Anterior cingulate cortex (tissue), 58 donors: ENCODE measurements around the gene UBFD1.
"Not testable (repeated sequence)": the region's sequence is repeated elsewhere in the genome, so short reads cannot be mapped to it uniquely, and the experiment has no call there.

ENCODE experiments used
- DNase-seq, 58 donors: peaks; one replicate each; lab custom pipeline; 2025; lab: John Stamatoyannopoulos, UW

The UBFD1 gene

DNA sequence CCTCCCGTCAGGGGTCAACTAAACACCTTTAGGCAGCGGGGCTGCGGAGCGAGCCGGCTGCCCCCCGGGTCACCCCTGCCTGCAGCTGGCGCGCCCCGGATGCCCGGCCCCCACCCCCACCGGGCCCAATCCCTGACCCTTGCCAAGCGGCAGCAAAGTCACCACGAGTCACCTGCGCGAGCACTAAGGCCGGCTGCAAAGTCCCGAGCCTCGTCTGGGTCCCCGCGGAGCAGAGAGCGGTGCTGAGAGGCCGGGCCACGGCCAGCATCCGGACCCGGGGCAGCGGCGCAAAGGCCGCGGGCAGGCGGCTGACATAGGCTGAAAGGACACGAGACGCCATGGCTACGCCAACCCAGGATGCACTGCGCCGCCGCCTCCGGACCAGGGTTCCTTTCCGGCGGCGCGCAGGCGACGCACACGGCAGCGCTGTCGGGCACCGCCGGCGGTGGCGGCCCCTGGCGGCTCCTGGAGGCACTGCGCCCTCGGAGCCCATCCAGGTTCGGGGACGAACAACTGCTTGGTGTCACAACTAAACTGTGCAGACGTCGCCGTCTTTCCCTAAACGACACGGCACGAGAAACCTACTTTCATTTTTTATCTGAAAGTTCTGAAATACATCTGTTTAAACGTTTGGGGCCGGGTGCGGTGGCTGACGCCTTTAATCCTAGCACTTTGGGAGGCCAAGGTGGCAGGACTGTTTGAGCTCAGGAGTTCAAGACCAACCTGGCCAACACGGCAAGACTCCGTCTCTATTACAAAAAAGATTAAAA lies 38.6 kb downstream of the UBFD1 start, which contains the start of gene NDUFAB1:
NDUFAB1 (minus strand) TSS at position 366 of the 770 bp plus-strand sequence; CDS start at position 340, 26 bp downstream.
- DNase-seq = peak; percentile 21 to 91 (median 80)

DNA sequence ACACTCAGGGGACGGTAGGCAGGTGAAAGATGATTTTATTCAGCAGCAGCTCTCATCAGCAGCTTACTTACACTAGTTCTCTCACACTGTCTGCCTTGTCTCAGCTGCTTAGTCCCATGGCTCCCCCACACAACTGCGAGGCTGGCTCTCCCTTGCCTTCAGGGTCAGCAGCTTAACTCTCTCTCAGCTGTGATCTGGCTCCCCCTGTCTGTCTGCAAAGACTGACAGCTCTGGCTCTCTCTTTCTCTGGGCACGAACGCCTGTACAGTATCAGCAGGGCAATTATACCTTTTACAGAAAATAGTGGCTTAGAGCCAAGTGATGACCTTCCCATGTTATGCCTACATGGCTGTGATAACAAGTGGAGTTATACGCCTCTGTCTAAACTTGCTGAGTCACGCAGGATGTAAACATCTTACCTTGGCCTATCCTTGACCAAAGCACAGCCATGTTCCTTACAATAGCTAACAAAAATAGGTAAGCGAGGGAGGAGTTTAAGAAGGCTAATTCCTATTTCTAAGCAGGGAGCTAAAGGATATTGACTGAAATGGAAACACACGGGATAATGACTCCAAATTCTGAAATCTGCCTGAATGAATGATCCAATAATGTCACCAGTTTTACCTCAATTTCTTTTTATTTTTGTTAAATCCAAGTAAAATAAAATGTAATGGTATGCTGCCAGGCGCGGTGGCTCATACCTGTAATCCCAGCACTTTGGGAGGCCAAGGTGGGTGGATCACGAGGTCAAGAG lies 39.7 kb downstream of the UBFD1 start:
- DNase-seq = peak in 1 of 58 donors; percentile 37

DNA sequence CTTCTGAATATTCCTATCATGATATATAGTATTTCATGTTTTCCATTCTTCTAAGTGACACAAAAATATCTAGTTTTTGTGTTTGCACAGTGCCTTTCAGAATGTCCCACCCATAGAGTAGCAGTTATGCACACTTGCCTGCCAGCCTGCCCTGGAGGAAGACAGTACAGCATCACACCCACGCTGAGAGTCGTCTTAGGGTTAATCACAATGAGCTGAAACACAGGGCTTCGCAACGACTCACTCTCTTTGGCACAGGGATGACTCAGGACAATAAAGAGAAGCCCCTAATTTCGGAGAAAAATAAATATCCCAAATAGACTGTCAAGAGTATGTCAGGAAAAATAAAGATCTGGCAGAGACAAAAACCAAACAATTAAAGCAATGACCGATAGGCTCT lies 50.2 kb downstream of the UBFD1 start:
- DNase-seq = no peak

DNA sequence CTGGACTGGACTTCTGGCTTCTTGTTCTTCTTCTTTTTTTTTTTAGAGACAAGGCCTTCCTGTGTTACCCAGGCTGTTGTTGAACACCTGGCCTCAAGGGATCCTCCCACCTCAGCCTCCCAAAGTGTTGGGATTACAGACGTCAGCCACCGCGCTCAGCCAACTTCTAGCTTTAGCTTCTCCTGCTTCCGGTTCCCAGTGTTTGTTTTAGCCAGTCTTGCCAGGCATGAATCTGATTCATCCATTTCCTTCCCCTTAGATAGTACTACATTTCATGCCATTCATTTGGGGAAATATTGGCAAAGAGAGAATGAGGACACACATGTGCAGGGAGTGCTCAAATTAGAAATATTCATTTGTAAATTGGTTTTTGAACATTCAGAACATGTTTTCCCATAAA lies 50.7 kb downstream of the UBFD1 start:
- DNase-seq = no peak

DNA sequence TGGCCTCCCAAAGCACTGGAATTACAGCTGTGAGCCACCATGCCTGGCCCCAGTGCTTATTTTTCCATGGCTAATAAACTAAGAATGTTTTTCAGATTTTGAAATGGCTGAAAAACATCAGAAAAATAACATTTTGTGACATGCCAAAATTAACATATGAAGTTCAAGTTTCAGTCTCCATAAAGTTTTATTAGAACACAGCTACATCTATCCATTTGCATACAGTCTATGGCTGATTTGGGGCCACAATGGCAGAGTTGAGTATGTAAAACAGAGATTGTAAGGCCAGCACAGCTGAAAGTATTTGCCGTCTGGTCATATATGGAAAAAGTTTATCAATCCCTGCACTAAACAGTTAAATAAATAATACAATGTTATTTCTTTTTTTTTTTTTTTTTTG lies 52.4 kb downstream of the UBFD1 start:
- DNase-seq = no peak

DNA sequence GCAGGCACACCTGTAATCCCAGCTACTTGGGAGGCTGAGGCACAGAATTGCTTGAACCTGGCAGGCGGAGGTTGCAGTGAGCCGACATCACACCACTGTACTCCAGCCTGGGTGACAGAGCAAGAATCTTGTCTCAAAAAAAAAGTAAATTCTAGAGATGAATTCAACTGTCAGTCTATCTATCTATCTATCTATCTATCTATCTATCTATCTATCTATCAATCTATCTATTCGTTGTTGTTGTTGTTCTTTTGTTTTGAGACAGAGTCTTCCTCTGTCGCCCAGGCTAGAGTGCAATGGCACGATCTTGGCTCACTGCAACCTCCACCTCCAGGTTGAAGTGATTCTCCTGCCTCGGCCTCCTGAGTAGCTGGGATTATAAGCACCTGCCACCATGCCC lies 53.4 kb downstream of the UBFD1 start:
- DNase-seq = not testable (repeated sequence)

DNA sequence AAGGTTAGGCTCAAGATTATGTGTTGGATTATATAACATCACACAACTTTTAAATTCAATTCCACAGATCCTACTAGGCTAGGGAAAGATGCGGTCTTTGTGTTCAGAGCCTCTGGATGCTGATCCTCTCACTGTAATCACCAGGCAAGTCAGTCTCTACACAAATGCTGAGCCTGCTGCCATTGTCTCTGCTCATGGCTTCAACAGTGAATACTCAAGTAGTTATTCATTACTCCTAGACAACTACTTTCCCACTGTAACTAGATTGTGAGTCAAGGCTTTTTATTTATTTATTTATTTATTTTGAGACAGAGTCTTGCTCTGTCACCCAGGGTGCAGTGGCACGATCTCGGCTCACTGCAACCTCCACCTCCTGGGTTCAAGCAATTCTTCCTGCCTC lies 54.4 kb downstream of the UBFD1 start:
- no peak for DNase-seq

DNA sequence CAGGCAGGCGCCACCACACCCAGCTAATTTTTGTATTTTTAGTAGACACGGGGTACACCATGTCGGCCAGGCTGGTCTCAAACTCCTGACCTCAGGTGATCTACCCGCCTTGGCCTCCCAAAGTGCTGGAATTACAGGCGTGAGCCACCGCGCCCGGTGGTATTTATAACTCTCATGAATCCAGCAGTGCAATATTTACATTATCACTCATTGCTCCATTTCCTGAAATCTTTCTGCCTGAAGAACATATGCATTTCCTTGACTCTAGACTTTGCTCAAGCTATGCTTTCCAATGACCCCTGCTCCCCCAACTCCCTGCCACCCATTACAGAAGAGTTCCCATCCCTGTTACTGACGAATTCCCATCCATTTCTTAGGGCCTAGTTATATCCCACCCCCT lies 58.3 kb downstream of the UBFD1 start:
- no peak for DNase-seq
